ENCODE measurements around the gene CR1L. TPM values are rescaled to one million over a fixed set of nuclear protein-coding genes. Genes with fewer than 3 reads are reported as not detected.
"Not testable (repeated sequence)": the region's sequence is repeated elsewhere in the genome, so short reads cannot be mapped to it uniquely, and the experiment has no call there.

Gene CR1L
- total RNA-seq = 0.43 TPM

- DNase-seq (ENCODE audit: low spot score) (peak; percentile 68), ATAC-seq (peak; percentile 93)
Measured at GRCh38 chr1:207644852-207645634, at the start of gene CR1L. TSS of gene CR1L (plus strand) at chr1:207645133. CDS start at chr1:207645234, 101 bp downstream.

GRCh38 chr1:207603777-207604176 lies 41.2 kb upstream of the CR1L start:
- peak; percentile 72 for ATAC-seq
- DNase-seq (ENCODE audit: low spot score) = no peak

- ATAC-seq (no peak), DNase-seq (ENCODE audit: low spot score) (no peak)
Measured at GRCh38 chr1:207605444-207606361, 39.2 kb upstream of the CR1L start.

DNA sequence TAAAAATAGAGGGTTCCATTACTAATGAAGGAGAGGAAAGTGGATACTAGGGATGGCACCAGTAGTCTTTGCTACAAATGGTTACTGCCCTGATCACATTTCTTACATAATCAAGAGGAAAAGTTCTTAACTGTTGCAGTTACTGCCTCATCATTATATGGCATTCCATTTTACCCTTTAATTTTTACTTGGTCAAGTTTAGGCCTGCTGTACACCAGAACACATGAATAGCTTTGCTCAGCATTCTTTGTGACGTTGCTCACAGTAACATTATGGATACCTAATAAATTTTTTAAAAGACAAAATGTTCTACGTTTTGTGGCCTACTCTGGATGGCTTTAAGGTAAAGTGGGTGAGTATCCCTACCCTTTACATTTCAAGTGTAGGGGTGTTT lies 38.6 kb upstream of the CR1L start:
- no peak for ATAC-seq
- no peak for DNase-seq (ENCODE audit: low spot score)

GRCh38 chr1:207612762-207613161 lies 32.2 kb upstream of the CR1L start:
- ATAC-seq (no peak), DNase-seq (ENCODE audit: low spot score) (no peak)

DNA sequence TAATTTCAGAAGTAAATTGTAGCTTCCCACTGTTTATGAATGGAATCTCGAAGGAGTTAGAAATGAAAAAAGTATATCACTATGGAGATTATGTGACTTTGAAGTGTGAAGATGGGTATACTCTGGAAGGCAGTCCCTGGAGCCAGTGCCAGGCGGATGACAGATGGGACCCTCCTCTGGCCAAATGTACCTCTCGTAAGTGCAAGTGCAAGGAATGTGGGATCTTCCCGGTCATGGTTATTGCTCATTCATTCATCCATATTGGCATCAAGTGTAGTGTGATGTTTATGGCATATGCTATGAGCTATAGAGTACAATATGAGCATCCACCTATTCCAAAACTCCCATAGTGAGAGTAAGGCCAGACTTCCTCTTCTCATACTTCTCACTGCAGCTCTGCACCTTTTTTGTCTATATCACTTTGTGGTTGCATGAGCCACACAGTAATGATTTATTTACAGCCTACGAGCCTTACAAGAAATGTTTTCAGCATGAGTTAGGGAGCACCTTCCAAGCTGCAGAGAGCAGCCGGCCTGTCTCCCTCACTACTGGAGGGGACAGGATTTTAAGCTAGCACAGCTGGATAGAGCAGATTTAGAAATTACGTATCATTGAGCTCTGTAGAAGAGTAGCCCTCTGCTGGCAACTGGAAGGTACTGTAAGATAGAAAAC lies 24.9 kb upstream of the CR1L start:
- DNase-seq (ENCODE audit: low spot score) (no peak), ATAC-seq (peak; percentile 100)

DNA sequence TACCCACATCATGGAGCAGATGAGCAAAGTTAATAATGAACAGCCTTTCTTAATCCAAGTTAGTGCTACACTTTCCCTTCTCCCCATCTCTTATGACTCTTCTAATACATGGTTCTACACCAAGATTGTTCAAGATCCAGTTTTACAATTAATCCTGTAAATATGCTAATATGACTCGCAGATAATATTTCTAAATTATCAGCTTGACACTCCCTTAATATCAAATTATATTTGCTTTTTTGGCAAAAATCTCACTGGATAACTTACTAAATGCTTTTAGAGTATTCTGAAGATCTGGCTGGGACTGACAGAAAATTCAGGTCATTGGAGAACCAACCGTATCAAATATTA lies 24.4 kb upstream of the CR1L start:
- ATAC-seq = no peak
- DNase-seq (ENCODE audit: low spot score) = no peak

GRCh38 chr1:207625504-207626071 lies 19.3 kb upstream of the CR1L start:
- not testable (repeated sequence) for ATAC-seq; DNase-seq (ENCODE audit: low spot score)

- DNase-seq (ENCODE audit: low spot score) (no peak), ATAC-seq (no peak)
Measured at GRCh38 chr1:207626972-207627337, 18.0 kb upstream of the CR1L start.

DNA sequence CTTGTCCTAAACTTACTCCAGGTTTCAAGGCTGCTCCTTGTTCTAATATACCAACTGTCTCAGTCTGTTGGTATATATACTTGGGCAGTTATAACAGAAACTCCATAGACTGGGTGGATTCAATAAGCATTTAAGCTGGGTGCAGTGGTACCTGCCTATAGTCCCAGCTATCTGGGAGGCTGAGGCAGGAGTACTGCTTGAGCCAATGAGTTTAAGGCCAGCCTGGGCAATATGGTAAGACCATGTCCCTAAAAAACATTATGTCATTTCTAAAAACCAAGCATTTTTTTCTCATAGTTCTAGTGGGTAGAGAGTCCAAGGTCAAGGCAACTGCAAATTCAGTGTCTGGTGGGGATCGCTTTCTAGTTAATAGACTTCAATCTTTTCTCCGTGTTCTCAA lies 17.4 kb upstream of the CR1L start:
- no peak for DNase-seq (ENCODE audit: low spot score)

GRCh38 chr1:207628776-207629175 lies 16.2 kb upstream of the CR1L start:
- no peak for DNase-seq (ENCODE audit: low spot score)
- ATAC-seq = no peak

More for the DNA sequence above, 17.4 kb upstream of the CR1L start:
- no peak for ATAC-seq

- DNase-seq (ENCODE audit: low spot score) (no peak), ATAC-seq (no peak)
Measured at GRCh38 chr1:207631137-207631536, 13.8 kb upstream of the CR1L start.

- DNase-seq (ENCODE audit: low spot score) (no peak), ATAC-seq (no peak)
Measured at GRCh38 chr1:207633226-207633625, 11.7 kb upstream of the CR1L start.

GRCh38 chr1:207633699-207634289 lies 11.1 kb upstream of the CR1L start:
- not testable (repeated sequence) for DNase-seq (ENCODE audit: low spot score); ATAC-seq

- DNase-seq (ENCODE audit: low spot score); ATAC-seq: not testable (repeated sequence)
Measured at GRCh38 chr1:207634293-207634692, 10.6 kb upstream of the CR1L start.

DNA sequence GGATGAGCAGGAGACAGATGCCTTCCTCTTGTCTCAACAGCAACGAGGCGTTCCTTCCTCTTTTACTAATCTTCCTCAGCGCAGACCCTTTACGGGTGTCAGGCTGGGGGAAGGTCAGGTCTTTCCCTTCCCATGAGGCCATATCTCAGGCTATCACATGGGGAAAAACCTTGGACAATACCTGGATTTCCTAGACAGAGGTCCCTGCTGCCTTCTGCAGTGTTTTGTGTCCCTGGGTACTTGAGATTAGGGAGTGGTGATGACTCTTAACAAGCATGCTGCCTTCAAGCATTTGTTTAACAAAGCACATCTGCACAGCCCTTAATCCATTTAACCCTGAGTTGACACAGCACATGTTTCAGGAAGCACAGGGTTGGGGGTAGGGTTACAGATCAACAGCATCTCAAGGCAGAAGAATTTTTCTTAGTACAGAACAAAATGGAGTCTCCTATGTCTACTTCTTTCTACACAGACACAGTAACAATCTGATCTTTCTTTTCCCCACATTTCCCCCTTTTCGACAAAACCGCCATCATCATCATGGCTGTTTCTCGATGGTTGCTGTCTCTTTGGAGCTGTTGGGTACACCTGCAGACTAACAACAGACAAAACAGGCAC lies 9.3 kb upstream of the CR1L start:
- not testable (repeated sequence) for DNase-seq (ENCODE audit: low spot score); ATAC-seq

DNA sequence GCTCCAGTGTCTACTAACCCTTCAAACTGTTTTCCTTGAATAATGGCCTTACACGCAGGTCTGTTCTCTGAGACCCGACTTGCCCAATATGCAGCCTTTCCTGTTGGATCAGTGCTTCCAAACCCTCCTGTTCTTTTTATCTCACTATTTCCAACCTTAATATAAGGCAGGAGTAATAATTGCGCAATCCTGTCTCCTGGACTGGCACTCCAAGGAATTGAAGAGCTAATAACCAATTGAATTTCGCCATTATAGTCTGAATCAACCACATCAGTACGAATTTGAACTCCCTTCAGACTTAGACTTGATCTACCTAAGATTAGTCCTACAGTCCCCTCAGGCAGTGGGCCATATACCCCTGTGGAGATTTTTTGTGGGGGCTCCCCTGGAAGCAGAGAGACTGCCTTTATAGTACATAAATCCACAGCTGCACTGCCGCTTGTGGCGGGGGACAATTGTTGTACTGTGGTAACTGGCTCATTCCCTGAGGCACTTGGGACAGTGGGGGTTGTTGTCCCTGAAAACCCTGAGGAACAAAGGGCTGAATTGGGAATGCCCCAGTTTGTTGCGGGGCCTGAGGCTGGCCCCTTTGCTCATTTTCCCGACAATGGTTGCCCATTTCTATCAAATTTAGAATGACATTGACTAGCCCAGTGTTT lies 6.3 kb upstream of the CR1L start:
- ATAC-seq; DNase-seq (ENCODE audit: low spot score): not testable (repeated sequence)

- DNase-seq (ENCODE audit: low spot score); ATAC-seq: not testable (repeated sequence)
Measured at GRCh38 chr1:207639362-207639761, 5.6 kb upstream of the CR1L start.

DNA sequence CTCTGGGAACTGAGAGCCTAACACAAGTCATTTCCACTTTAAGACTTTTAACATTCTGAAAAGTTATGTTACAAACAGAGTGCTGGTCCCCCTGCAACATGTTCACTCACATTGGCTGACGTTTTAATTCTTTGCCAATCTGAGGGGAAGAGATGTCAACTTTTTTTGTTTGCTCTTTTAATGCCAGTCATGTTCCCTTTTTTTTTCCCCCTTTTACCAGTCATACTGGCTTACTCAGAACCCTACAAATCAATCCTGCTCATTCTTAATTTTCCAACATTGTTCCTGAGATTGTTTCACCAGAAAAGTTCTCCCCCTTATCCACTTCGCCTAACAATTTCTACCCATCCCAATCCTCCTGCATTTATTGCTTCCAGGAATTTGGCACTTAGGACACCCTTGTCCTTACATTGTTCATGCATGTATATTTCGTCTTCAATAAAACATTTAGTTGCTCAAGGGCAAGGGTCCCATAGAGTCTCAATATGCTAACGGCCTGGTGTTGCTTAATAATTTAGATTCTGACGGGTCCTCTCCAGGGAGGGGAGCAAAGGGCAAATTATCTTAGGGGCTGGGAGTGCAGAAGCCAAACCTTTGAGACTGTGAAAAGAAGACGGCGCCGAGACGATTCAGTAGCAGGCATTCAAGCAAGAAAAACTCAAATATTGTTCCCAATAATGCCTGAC lies 624 bp upstream of the CR1L start:
- ATAC-seq (no peak), DNase-seq (ENCODE audit: low spot score) (no peak)
